PC-3 (cell line): ENCODE measurements around the gene INTS6L. TPM values are rescaled to one million over a fixed set of nuclear protein-coding genes. Genes with fewer than 3 reads are reported as not detected.

Source experiments
- ATAC-seq: fragments of 200-7000 bp; cut with Tn5 transposase; 2 replicates; pipeline ENCODE4 v1.9.1; 2020; ENCODE audit warnings: mild to moderate bottlenecking, moderate library complexity
- BruUV-seq: library from RNA; stranded (reverse); fragments of 400-500 nt; replicated peaks from 2 replicates; lab custom pipeline; 2021; lab: Mats Ljungman, UMichigan
- CTCF ChIA-PET: fragments of 300-600 bp; sonication (Branson Sonifier 250); formaldehyde crosslinking; loops from one replicate; lab custom pipeline; 2022; ENCODE audit warnings: antibody characterized with exemption; lab: Charles Lee
- POLR2A ChIA-PET: fragments of 300-600 bp; sonication (Branson Sonifier 250); formaldehyde crosslinking; loops from one replicate; lab custom pipeline; 2022; ENCODE audit warnings: antibody characterized with exemption; ENCODE audit not compliant: unreplicated experiment; lab: Charles Lee
- DNase-seq: peaks from one replicate; pipeline ENCODE4 v3.0.0-alpha.2; 2015
- H2AFZ ChIP-seq: fragments of 300-600 bp; sonication (generic); 2 replicates; pipeline ENCODE4 v1.6.0; 2016; ENCODE audit warnings: antibody characterized with exemption, low read length
- H3F3A ChIP-seq: fragments of 300-600 bp; sonication (generic); one replicate; pipeline ENCODE4 v1.6.0; 2017; ENCODE audit warnings: antibody characterized with exemption, low read length, control low read depth, mild to moderate bottlenecking; ENCODE audit not compliant: unreplicated experiment
- H3K27ac ChIP-seq: fragments of 300-600 bp; sonication (generic); 2 replicates; pipeline ENCODE4 v1.5.1; 2016; ENCODE audit warnings: mild to moderate bottlenecking, low read length
- H3K27me3 ChIP-seq: fragments of 300-600 bp; sonication (generic); 2 replicates; pipeline ENCODE4 v1.6.1; 2016; ENCODE audit warnings: low read length, mixed read lengths
- H3K36me3 ChIP-seq: fragments of 300-600 bp; sonication (generic); 2 replicates; pipeline ENCODE4 v1.6.1; 2016; ENCODE audit warnings: low read depth, mixed run types, low read length, mixed read lengths
- H3K4me1 ChIP-seq: fragments of 300-600 bp; sonication (generic); 2 replicates; pipeline ENCODE4 v1.5.1; 2016; ENCODE audit warnings: low read length; ENCODE audit not compliant: insufficient read depth
- H3K4me2 ChIP-seq: fragments of 300-600 bp; sonication (generic); 2 replicates; pipeline ENCODE4 v1.6.0; 2016; ENCODE audit warnings: low read length
- H3K4me3 ChIP-seq: fragments of 300-600 bp; sonication (generic); 2 replicates; pipeline ENCODE4 v1.5.1; 2016; ENCODE audit warnings: mild to moderate bottlenecking, low read length, mixed read lengths
- H3K79me2 ChIP-seq: fragments of 300-600 bp; sonication (generic); 2 replicates; pipeline ENCODE4 v1.6.1; 2017; ENCODE audit warnings: low read length, mixed read lengths
- H3K9ac ChIP-seq: fragments of 300-600 bp; sonication (generic); 2 replicates; pipeline ENCODE4 v1.6.0; 2016; ENCODE audit warnings: mild to moderate bottlenecking, low read length
- H3K9me2 ChIP-seq: fragments of 300-600 bp; sonication (generic); replicated peaks from 2 replicates; pipeline ENCODE4 v1.6.1; 2016; ENCODE audit warnings: mixed run types, low read length, mixed read lengths
- H3K9me3 ChIP-seq: fragments of 300-600 bp; sonication (generic); 2 replicates; pipeline ENCODE4 v1.6.1; 2016; ENCODE audit warnings: low read length, mixed read lengths
- H4K20me1 ChIP-seq: fragments of 300-600 bp; sonication (generic); 2 replicates; pipeline ENCODE4 v1.6.1; 2016; ENCODE audit warnings: low read length, mixed read lengths
- EZH2 ChIP-seq: fragments of 300-600 bp; sonication (generic); IDR thresholded peaks from one replicate; pipeline ENCODE4 v1.6.1; 2017; ENCODE audit warnings: antibody characterized with exemption, mild to moderate bottlenecking, low read length; ENCODE audit not compliant: unreplicated experiment
- EZH2phosphoT487 ChIP-seq: fragments of 300-600 bp; sonication (generic); IDR thresholded peaks from 2 replicates; pipeline ENCODE4 v1.6.1; 2018; ENCODE audit warnings: mild to moderate bottlenecking, antibody characterized with exemption, low read length, borderline replicate concordance
- intact Hi-C: fragments of 100-400 bp; cut with micrococcal nuclease; formaldehyde crosslinking; loops from 2 replicates; pipeline ENCODE4 v1.9.0; 2023
- total RNA-seq: library from RNA; depleted of rRNA; stranded (reverse); fragments of >200 nt; gene quantifications from 2 replicates; pipeline ENCODE4 v1.2.3, GENCODE V29; 2014
- TF ChIP-seq, protein P1 (sequence below): fragments of 300-600 bp; sonication (generic); conservative IDR thresholded peaks from 2 replicates; pipeline ENCODE4 v1.5.1; 2017; ENCODE audit warnings: antibody characterized with exemption, low read depth, mild to moderate bottlenecking, low read length

Gene INTS6L
- total RNA-seq, 1 experiment from 2014 or later = 4.1 TPM

DNA sequence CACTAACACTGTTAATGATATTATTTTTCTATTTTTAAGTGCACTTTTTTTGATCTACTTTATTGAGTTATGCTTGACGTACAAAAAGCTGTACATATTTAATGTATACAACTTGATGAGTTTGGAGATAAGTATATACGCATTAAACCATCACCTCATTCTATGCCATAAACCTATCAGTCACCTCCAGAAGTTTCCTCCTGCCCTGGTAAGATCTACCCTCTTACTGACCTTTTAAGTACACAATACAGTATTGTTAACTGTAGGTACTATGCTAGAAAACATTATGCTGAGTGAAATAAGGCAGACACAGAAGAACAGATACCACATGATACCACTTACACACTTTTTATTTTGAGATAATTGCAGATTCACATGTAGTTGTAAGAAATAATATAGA is 36.9 kb downstream of the INTS6L start:
- H3K36me3 ChIP-seq = no peaks in the 10 kb centered on the region
- H2AFZ ChIP-seq = no peak overlapping the region
- no peaks in the 10 kb centered on the region for H3K4me1 ChIP-seq
- H3K9me3 ChIP-seq = no peaks in the 10 kb centered on the region
- no peak overlapping the region for H3K9ac ChIP-seq
- CTCF ChIA-PET = no interaction called here
- no peaks in the 10 kb centered on the region for H3K79me2 ChIP-seq
- POLR2A ChIA-PET = no interaction called here
- H3K4me3 ChIP-seq = no peak overlapping the region
- TF ChIP-seq, protein P1, sequence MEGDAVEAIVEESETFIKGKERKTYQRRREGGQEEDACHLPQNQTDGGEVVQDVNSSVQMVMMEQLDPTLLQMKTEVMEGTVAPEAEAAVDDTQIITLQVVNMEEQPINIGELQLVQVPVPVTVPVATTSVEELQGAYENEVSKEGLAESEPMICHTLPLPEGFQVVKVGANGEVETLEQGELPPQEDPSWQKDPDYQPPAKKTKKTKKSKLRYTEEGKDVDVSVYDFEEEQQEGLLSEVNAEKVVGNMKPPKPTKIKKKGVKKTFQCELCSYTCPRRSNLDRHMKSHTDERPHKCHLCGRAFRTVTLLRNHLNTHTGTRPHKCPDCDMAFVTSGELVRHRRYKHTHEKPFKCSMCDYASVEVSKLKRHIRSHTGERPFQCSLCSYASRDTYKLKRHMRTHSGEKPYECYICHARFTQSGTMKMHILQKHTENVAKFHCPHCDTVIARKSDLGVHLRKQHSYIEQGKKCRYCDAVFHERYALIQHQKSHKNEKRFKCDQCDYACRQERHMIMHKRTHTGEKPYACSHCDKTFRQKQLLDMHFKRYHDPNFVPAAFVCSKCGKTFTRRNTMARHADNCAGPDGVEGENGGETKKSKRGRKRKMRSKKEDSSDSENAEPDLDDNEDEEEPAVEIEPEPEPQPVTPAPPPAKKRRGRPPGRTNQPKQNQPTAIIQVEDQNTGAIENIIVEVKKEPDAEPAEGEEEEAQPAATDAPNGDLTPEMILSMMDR = no peak
- TF ChIP-seq EZH2phosphoT487 (no peak), EZH2 (no peak)
- H3K9me2 ChIP-seq = no peaks in the 10 kb centered on the region
- ATAC-seq = no peak
- no peak for DNase-seq
- no peak overlapping the region for H3K4me2 ChIP-seq
- no TSS peak for BruUV-seq
- H3K27ac ChIP-seq = no peak overlapping the region
- no peaks in the 10 kb centered on the region for H4K20me1 ChIP-seq
- no peaks in the 10 kb centered on the region for H3K27me3 ChIP-seq
- H3F3A ChIP-seq = no peaks in the 10 kb centered on the region
- intact Hi-C loops = no loop called here

- no peaks in the 10 kb centered on the region for H3K79me2 ChIP-seq
- ChIA-PET POLR2A (no interaction called here), CTCF (no interaction called here)
- TF ChIP-seq EZH2 = no peak
- TF ChIP-seq, protein P1 = peak; percentile 64
- H3K36me3 ChIP-seq = no peaks in the 10 kb centered on the region
- no TSS peak for BruUV-seq
- H3K9ac ChIP-seq = no peak overlapping the region
- no peak overlapping the region for H3K4me3 ChIP-seq
- no peak overlapping the region for H2AFZ ChIP-seq
- no peaks in the 10 kb centered on the region for H3K9me3 ChIP-seq
- no peak for DNase-seq
- intact Hi-C loops = loop anchor here (1.0 kb wide), 1 partner anchor 88 kb away; no protein-coding TSS in a partner anchor
- H3K4me2 ChIP-seq = no peak overlapping the region
- ATAC-seq = no peak
- no peaks in the 10 kb centered on the region for H3K9me2 ChIP-seq
- no peak overlapping the region for H3K27ac ChIP-seq
- no peaks in the 10 kb centered on the region for H3K4me1 ChIP-seq
- H4K20me1 ChIP-seq = no peaks in the 10 kb centered on the region
- H3K27me3 ChIP-seq = no peaks in the 10 kb centered on the region
- no peaks in the 10 kb centered on the region for H3F3A ChIP-seq
Observed at GRCh38 chrX:135572436-135572835, 52.0 kb downstream of the INTS6L start.

DNA sequence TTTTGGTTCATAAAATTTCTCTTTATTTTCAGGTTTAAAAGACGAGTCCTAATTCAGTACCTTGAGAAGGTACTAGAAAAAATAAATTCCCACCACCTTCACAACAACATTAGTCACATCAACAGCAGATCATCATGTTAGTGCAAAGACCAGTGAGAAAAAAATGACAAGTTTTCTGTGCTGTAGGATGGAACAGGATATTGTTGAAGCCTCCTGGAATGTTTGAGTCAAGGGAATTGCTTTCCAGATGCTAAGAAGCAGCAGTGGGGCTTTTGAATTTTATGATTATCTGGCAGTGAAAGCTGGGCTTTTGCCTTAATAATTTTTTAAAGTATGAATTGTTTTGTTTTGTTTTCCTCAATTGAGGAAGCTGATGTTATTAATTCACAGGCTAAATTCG is 61.0 kb downstream of the INTS6L start:
- ATAC-seq = no peak

More for the DNA sequence above, 61.0 kb downstream of the INTS6L start:
- no peaks in the 10 kb centered on the region for H3F3A ChIP-seq
- no TSS peak for BruUV-seq
- no peaks in the 10 kb centered on the region for H3K36me3 ChIP-seq
- H3K9me3 ChIP-seq = no peaks in the 10 kb centered on the region
- DNase-seq = no peak
- POLR2A ChIA-PET = no interaction called here
- H3K4me2 ChIP-seq = no peak overlapping the region
- H3K4me3 ChIP-seq = no peak overlapping the region
- H3K4me1 ChIP-seq = no peaks in the 10 kb centered on the region
- CTCF ChIA-PET = no interaction called here
- no peaks in the 10 kb centered on the region for H3K9me2 ChIP-seq
- no peaks in the 10 kb centered on the region for H4K20me1 ChIP-seq
- H3K9ac ChIP-seq = no peak overlapping the region
- H3K27me3 ChIP-seq = no peaks in the 10 kb centered on the region
- no peak overlapping the region for H3K27ac ChIP-seq
- no peak overlapping the region for H2AFZ ChIP-seq
- intact Hi-C loops = no loop called here
- no peak for TF ChIP-seq EZH2phosphoT487
- no peak for TF ChIP-seq EZH2
- TF ChIP-seq, protein P1 = no peak
- no peaks in the 10 kb centered on the region for H3K79me2 ChIP-seq
